Measurements from ENCODE around the gene PCYT2.

The PCYT2 gene

GRCh38 chr17:81911277-81911961 is at the start of gene PCYT2:
Gene PCYT2, minus strand, starts transcription at chr17:81911399. Its CDS starts 44 bp downstream, at chr17:81911355.
- peak; percentile 89 to 96 (median 94) for DNase-seq

DNA sequence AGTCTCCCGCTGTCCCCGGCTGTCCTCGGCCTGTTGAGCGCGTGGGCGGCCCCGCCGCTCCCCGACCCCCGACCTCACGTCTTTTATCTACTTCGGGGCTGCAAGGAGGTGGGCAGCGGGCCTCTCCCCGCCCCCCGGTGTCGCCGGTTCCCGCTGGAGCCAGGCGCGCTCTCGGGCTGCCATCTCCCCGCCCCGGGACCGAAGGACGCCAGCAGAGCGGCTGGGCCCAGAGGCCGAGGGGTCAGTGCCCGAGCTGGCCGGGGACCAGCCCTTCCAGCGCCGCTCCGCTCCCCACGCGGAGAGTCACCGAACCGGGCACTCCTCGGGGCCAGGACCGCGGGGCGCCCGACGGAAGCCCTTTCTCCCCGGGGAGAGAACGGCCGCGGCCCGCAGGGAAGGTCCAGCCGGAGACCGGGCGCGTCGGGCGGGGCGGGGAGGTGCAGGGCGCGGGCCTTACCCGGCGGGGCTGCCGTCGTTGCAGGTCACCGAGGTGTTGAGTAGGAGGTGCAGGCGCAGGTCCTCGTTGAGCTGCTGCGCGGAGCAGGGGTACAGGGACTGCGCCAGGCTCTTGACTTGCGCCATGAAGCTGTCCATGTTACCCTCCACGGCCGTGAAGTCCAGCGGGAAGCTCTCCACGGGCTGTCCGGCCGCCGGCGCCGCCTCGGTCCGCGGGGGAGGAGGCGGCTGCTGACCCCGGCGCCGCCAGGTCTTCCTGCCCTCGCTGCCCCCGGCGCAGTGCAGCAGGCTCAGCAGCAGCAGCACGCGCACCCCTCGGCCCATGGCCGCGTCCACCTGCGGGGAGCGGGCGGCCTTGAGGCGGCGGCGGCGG is 49.1 kb upstream of the PCYT2 start:
- DNase-seq = peak in 1 of 3 donors; percentile 30

- peak; percentile 82 to 95 (median 89) for DNase-seq
These were observed 48.3 kb upstream of the PCYT2 start for GRCh38 chr17:81959362-81960129.

DNA sequence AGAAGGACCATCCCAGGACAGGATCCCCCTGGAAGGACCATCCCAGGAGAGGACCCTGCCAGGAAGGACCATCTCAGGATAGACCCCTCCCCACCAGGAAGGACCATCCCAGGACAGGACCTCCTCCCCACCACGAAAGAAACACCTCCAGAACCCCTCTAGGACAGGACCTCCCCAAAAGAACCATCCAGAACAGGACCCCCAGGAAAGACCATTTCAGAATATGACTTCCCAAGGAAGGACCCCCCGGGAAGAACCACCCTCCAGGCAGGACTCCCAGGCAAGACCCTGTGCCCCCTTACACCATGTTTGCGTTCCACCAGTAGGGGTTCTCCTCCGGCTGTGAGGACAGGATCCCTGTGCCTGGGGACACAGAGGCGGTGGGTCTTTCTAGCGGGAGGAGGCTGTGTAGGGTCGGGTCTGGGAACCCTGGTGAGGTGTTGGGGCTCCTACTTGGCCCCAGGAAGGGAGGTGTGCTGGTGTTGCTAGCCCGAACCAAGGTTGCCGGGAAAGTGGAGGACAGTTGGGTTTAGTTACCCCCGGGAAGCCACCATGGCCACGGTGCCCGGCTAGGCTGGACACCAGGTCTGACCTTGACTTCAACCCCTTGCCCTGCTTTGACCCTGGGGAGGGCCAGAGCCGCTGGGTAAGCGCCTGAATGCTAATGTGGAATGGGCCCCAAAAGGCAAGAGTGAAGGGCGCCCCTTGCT is 47.6 kb upstream of the PCYT2 start:
- no peak for DNase-seq

GRCh38 chr17:81957691-81958432 is 46.7 kb upstream of the PCYT2 start:
- no peak for DNase-seq

GRCh38 chr17:81956607-81957589 is 45.7 kb upstream of the PCYT2 start:
- no peak for DNase-seq

GRCh38 chr17:81955756-81956544 is 44.8 kb upstream of the PCYT2 start:
- no peak for DNase-seq

DNA sequence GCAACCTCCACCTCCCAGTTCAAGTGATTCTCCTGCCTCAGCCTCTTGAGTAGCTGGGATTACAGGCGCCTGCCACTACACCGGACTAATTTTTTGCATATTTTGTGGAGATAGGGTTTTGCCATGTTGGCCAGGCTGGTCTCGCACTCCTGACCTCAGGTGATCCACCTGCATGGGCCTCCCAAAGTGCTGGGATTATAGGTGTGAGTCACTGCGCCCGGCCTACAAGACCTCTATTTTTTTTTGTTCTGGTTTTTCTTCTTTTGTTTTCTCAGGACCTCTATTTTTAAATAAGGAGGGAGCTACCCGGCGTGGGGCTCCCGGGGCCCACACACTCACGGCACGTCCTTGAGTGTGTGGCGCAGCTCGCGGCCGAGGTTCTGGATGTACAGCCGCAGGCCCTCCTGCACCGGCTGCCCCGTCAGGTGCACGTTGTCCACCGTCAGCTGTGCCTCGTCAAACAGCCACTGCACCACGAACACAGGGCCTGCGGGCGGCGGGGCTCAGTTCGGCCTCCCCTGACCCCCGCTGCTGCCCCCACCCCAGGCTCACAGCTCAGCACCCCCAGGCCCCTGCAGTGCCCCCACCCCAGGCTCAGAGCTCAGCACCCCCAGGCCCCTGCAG is 44.0 kb upstream of the PCYT2 start:
- DNase-seq = no peak

DNA sequence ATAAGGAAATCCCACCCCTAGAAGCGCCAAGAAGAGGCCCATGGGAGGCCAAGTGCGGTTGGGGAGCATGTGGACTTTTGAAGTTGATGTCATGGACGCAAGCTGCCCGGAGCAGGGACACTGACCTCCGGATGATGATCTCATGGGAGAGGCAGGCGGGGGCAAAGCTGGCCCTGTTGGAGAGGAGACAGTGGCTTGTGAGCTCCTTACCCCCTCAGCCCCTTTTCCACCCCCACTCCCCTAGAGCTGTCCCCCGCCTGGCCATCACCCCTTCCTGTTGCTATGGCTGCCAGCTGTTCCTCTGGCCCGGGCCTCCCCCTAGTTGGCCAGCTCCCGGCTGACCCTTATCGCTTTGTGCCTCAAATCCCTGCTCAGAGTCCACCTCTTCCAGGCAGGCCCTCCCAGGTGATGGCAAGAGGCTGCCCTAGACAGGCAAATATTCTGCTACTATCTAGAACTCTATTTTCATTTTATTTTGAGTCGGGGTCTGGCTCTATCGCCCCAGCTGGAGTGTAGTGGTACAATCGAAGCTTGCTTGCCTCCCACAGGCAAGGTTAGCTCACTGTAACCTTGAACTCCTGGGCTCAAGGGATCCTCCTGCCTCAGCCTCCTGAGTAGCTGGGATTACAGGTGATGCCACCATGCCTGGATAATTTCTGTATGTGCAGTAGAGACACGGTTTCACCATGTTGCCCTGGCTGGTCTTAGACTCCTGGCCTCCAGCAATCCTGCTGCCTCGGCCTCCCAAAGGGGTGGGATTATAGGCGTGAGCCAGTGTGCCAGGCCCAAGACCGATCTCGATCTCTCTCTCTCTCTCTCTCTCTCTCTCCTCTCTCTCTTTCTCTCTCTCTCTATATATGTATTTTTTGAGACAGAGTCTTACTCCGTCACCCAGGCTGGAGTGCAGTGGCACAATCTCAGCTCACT is 43.2 kb upstream of the PCYT2 start:
- DNase-seq = no peak

DNA sequence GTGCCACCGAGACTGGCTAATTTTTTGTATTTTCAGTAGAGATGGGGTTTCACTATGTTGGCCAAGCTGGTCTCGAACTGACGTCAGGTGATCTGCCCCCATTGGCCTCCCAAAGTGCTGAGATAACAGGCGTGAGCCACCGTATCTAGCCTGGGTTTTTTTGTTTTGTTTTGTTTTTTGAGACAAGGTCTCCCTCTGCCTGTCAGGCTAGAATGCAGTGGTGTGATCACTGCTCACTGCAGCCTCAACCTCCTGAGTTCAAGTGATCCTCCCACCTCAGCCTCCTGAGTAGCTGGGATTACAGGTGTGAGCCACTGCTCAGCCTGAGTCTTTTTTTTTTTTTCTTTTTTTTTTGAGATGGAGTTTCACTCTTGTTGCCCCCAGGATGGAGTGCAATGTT is 42.2 kb upstream of the PCYT2 start:
- peak in 1 of 3 donors; percentile 34 for DNase-seq

- no peak for DNase-seq
These were observed 41.6 kb upstream of the PCYT2 start for GRCh38 chr17:81952792-81953228.

GRCh38 chr17:81951785-81952684 is 40.8 kb upstream of the PCYT2 start:
- DNase-seq = no peak

- no peak for DNase-seq
These were observed 39.3 kb upstream of the PCYT2 start for GRCh38 chr17:81950501-81950900.

- no peak for DNase-seq
These were observed 37.6 kb upstream of the PCYT2 start for GRCh38 chr17:81948635-81949378.

DNA sequence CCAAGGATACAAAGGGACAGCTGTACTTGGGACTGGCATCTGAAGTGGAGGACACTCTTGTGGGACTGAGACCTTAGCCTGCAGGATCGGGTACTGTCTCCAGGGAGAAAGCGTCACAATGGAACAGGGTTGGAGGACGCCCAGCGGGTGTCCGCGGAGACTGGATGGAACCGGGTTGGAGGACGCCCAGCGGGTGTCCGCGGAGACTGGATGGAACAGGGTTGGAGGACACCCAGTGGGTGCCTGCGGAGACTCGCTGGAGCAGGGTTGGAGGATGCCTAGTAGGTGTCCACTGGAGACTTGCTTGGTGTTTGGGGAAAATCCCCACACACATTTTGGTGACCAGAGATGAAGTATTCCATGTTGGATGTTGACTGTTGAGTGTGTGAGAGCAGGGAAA is 36.0 kb upstream of the PCYT2 start, which contains the start of gene MYADML2:
Gene MYADML2, minus strand, starts transcription at position 45 of the 400 bp plus-strand sequence. CDS start 5,492 bp downstream, outside the sequence.
- DNase-seq = no peak

GRCh38 chr17:81944858-81945257 is 33.7 kb upstream of the PCYT2 start:
- DNase-seq = no peak

All from suppressor macrophage treated with lipopolysaccharide for 1 hour (primary cell).